HG02623 (cell line): ENCODE data around the gene PRDM8.

Experiments used
- ATAC-seq: cut with Tn5 transposase; IDR thresholded peaks from one replicate; pipeline ENCODE4 v1.9.1; 2021; ENCODE audit warnings: moderate library complexity; ENCODE audit not compliant: unreplicated experiment

PRDM8 gene

DNA sequence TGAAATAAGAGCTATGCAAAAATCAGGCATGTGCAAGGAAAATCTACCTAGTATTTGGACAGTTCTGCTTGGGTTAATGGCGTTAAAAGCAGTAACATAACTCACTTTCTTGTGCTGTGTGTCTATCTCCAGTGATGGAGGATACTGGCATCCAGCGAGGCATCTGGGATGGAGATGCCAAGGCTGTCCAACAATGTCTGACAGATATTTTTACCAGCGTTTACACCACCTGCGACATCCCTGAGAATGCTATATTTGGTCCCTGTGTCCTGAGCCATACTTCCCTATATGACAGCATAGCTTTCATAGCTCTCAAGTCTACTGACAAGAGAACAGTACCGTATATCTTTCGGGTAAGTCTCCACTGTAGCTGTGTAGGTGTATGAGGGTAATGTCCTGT lies 2.6 kb downstream of the PRDM8 start:
- ATAC-seq: no peak

DNA sequence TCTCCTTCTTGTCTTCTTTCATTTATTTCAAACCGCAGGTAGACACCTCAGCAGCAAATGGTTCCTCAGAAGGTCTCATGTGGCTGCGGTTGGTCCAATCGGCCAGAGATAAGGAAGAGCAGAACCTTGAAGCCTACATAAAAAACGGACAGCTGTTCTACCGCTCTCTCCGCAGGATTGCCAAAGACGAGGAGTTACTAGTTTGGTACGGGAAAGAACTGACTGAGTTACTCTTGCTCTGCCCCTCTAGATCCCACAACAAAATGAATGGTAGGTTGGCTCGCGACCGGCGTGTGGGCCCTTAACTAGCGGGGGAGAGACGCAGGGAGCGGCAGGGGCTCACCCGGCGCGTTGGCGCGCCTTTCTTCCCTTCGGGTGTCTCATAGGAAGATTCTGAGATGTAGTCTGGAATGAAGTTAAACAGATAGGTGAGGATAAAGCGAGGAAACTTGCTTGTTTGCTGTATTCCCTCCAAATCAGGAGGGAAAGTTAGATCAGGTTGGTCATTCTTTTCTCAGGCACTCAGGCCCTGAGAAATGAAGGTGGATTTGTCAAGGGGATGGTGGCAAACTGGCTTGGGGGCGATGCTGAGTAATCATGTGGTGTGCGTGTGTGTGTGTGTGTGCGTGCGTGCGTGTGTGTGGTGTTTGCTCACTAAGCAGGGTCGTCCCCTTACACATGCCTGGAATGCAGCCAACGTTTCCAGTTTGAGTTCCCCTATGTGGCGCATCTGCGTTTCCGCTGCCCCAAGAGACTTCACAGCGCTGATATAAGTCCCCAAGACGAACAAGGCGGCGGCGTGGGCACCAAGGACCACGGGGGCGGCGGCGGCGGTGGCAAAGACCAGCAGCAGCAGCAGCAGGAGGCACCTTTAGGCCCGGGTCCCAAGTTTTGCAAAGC lies 4.2 kb downstream of the PRDM8 start:
- ATAC-seq: peak; percentile 6

DNA sequence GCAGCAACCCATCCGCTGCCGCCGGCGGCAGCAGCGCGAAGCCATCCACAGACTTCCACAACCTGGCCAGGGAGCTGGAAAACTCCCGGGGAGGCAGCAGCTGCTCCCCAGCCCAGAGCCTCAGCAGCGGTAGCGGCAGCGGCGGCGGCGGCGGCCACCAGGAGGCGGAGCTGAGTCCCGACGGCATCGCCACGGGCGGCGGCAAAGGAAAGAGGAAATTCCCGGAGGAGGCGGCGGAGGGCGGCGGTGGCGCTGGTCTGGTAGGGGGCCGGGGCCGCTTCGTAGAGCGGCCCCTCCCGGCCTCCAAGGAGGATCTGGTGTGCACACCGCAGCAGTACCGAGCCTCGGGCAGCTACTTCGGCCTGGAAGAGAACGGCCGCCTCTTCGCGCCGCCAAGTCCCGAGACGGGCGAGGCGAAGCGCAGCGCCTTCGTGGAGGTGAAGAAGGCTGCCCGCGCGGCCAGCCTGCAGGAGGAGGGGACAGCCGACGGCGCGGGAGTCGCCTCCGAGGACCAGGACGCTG lies 4.9 kb downstream of the PRDM8 start:
- ATAC-seq: peak; percentile 65

DNA sequence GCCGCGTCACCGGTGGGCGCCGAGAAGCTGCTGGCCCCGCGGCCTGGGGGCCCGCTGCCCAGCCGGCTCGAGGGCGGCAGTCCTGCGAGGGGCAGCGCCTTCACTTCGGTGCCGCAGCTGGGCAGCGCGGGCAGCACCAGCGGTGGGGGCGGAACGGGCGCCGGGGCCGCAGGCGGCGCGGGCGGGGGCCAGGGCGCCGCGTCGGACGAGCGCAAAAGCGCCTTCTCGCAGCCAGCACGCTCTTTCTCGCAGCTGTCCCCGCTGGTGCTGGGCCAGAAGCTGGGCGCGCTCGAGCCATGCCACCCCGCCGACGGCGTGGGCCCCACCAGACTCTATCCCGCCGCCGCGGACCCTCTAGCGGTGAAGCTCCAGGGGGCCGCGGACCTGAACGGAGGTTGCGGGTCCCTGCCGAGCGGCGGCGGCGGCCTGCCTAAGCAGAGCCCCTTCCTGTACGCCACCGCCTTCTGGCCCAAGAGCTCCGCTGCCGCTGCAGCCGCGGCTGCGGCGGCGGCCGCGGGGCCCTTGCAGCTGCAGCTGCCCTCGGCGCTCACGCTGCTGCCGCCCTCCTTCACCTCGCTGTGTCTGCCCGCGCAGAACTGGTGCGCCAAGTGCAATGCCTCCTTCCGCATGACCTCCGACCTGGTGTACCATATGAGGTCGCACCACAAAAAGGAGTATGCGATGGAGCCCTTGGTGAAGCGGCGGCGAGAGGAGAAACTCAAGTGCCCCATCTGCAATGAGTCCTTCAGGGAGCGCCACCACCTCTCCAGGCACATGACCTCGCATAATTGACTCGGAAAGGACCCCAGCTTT lies 5.6 kb downstream of the PRDM8 start:
- ATAC-seq: peak; percentile 47

- ATAC-seq: no peak
These were observed 7.2 kb downstream of the PRDM8 start for GRCh38 chr4:80204433-80205011.

DNA sequence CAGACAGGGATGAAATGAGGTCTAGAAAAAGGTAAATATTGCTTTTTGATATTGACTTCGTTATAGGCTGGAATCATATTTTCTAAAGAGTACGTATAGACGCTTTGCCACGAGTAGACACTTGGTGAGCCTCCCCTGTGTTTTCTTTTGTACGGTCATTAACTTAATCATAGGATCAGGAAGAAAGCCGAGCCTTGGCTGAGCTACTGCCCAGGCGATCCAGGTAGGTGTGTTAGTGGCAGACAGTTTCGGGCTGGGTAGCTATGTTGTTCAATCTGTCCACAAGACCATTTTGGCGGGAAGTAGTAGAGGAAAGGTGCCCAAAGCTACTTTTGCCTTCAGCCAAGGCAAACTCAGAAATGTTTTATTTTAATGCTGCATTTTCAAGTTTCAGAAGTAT lies 8.8 kb downstream of the PRDM8 start:
- no peak for ATAC-seq

GRCh38 chr4:80206521-80207171 lies 9.3 kb downstream of the PRDM8 start:
- ATAC-seq: no peak

DNA sequence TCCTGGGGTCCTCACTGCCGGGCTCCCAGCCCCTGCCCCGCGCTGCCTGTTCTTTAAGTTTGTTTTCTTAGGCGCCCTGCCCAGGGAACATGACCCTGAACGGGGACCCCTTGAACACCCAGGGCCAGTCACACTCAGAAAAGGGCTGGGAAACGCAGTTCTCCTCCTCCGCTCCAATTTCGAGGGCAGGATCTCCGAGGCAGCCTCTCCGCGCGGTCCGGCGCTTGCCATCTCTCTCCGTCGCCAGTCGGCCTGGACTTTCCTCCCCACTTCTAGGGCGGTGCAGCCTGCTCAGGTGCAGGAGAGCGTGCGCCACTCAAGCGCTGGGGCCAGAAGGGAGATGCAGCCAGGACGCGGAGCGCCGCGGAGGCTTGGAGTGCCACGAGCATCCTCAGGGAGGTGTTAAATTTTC lies 9.9 kb downstream of the PRDM8 start:
- no peak for ATAC-seq

DNA sequence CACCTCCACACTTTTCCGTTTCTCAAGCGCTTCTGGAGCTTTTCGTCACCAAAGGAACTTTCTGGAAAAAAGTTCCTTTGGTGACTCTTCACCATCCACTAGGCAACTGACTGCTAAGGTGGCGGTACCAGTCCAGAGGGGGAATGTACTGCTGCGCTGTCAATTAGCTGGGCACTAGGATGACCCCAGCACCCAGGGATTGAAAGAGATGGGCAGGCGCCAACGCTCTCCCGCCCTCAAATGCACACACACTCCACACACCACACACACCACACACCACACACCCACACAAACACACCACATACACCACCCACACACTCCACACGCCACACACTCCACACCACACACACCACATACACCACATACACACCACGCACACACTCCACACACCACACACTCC lies 10.4 kb downstream of the PRDM8 start:
- ATAC-seq: no peak

GRCh38 chr4:80208610-80209339 lies 11.5 kb downstream of the PRDM8 start:
- no peak for ATAC-seq

DNA sequence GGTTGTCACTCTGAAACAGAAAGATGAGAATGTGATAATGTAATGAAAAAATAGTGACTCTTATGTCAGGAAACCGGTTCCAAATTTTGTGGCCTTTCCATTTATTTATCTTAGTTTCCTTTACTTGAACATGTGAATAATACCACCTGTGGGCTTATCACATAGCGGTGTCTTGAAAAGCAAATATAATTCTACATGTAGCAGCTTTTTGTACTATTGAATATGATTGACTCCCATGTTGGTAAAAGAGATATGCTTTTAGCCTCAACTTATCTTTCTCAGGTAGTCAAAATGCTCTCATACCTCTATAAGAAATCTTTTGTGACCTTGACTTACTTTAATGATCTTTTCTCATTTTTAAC lies 12.0 kb downstream of the PRDM8 start:
- no peak for ATAC-seq

- ATAC-seq: no peak
These were observed 13.2 kb downstream of the PRDM8 start for GRCh38 chr4:80210549-80210948.

DNA sequence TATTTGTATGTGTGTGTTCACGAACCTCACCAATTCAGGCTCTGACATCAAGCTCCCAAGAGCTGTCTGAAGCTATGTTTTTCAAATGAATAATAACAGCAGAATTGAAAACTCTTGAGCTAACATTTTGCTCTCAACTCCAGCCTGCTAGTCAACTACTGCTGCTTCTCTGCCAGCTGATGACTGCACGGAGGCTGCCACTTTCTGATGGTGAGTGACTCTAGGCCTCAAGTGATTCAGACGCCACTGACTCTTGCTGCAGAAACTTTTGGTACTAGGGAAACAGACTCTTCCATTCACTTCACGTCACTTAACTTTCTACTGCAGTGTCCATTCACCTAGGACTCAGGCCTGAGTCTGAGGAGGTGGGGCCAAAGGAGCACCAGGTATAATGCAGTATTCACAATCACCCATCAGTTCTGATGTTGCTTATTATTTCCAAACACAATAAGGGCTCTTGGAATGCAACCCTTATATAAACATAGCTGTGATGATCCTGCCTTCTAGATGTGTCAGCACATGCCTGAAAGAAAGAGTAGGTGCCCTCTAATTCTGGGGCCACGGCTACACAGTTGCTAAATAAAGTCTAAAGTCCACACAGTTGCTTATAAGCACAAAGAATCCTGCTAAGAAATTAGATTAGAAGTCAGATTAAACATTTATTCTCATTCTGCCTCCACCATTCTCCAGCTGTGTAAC lies 16.0 kb downstream of the PRDM8 start:
- no peak for ATAC-seq

- ATAC-seq: no peak
These were observed 18.2 kb downstream of the PRDM8 start for GRCh38 chr4:80215449-80216052.

- ATAC-seq: no peak
These were observed 18.9 kb downstream of the PRDM8 start for GRCh38 chr4:80216100-80216761.

- ATAC-seq: no peak
These were observed 22.2 kb downstream of the PRDM8 start for GRCh38 chr4:80219301-80220025.

- no peak for ATAC-seq
These were observed 23.4 kb downstream of the PRDM8 start for GRCh38 chr4:80220711-80221110.

DNA sequence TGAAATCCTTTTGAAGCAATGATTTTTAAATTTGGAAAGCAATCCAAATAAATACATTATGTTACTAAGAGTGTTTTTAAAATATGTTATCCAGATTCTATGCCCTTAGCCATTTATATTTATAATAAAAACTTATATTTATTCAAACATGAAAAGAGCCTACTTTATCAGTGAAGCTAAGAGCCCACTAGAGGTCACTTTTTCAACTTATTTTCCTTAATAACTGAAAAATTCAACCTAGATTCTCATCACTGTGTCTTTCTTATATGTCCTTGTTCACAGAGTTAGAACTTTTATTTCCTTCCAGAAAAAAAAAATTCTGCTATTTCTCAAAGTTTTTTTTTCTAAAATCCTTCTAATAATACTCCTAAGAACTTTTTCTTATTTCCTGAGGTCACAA lies 23.9 kb downstream of the PRDM8 start:
- no peak for ATAC-seq
